GM19238 (cell line): ENCODE data around the gene CCBE1.

Experiments used
- DNase-seq: peaks from one replicate; pipeline ENCODE4 v3.0.0; 2011; ENCODE audit warnings: low spot score; ENCODE audit not compliant: insufficient read length

CCBE1 gene

GRCh38 chr18:59458575-59458974 is 238.6 kb downstream of the CCBE1 start:
- no peak for DNase-seq

GRCh38 chr18:59456657-59457056 is 240.6 kb downstream of the CCBE1 start:
- DNase-seq: no peak

- DNase-seq: no peak
These were observed 241.4 kb downstream of the CCBE1 start for GRCh38 chr18:59455728-59456276.

- no peak for DNase-seq
These were observed 242.1 kb downstream of the CCBE1 start for GRCh38 chr18:59454909-59455727.

- no peak for DNase-seq
These were observed 243.7 kb downstream of the CCBE1 start for GRCh38 chr18:59453468-59453961.

- DNase-seq: no peak
These were observed 245.3 kb downstream of the CCBE1 start for GRCh38 chr18:59451963-59452362.

GRCh38 chr18:59451073-59451472 is 246.2 kb downstream of the CCBE1 start:
- no peak for DNase-seq

- DNase-seq: no peak
These were observed 248.7 kb downstream of the CCBE1 start for GRCh38 chr18:59448546-59448945.

- DNase-seq: no peak
These were observed 251.2 kb downstream of the CCBE1 start for GRCh38 chr18:59446012-59446411.

GRCh38 chr18:59437851-59438569 is 259.2 kb downstream of the CCBE1 start:
- no peak for DNase-seq

- no peak for DNase-seq
These were observed 264.2 kb downstream of the CCBE1 start for GRCh38 chr18:59432803-59433597.

GRCh38 chr18:59431131-59431530 is 266.1 kb downstream of the CCBE1 start:
- no peak for DNase-seq

- no peak for DNase-seq
These were observed 267.6 kb downstream of the CCBE1 start for GRCh38 chr18:59429608-59430007.

- DNase-seq: no peak
These were observed 269.2 kb downstream of the CCBE1 start for GRCh38 chr18:59428018-59428417.

GRCh38 chr18:59426855-59427254 is 270.4 kb downstream of the CCBE1 start:
- DNase-seq: no peak

GRCh38 chr18:59423259-59423658 is 274.0 kb downstream of the CCBE1 start:
- no peak for DNase-seq

GRCh38 chr18:59420244-59420643 is 277.0 kb downstream of the CCBE1 start:
- no peak for DNase-seq

GRCh38 chr18:59419386-59419785 is 277.8 kb downstream of the CCBE1 start:
- no peak for DNase-seq

- DNase-seq: no peak
These were observed 280.4 kb downstream of the CCBE1 start for GRCh38 chr18:59416818-59417217.

- no peak for DNase-seq
These were observed 283.0 kb downstream of the CCBE1 start for GRCh38 chr18:59414111-59414653.

GRCh38 chr18:59402432-59403090 is 294.7 kb downstream of the CCBE1 start:
- DNase-seq: peak; percentile 68
